Breast epithelium (tissue), 4 donors: ENCODE data around the gene KAT8. TPM values are rescaled to one million over a fixed set of nuclear protein-coding genes. Genes with fewer than 3 reads are reported as not detected.

ENCODE experiments used
- DNase-seq, 2 donors: peaks; one replicate each; pipeline ENCODE4 v3.0.0-alpha.2; 2019; ENCODE audit warnings: low spot score in 2 of 2
- H3K27ac ChIP-seq, 2 donors: fragments of 200-600 bp; sonication (generic) in 1 of 2; one replicate each; pipeline ENCODE4 v1.5.1; 2016 to 2019; ENCODE audit warnings: mild to moderate bottlenecking in 1 of 2
- H3K27me3 ChIP-seq, 2 donors: fragments of 200-600 bp; sonication (generic) in 1 of 2; one replicate each; pipeline versions ENCODE4 v1.5.1 to v1.6.0; 2017 to 2019; ENCODE audit warnings: control low read depth in 1 of 2, mild to moderate bottlenecking in 1 of 2
- H3K36me3 ChIP-seq: fragments of 200-600 bp; one replicate; pipeline ENCODE4 v1.5.1; 2019
- H3K4me1 ChIP-seq, 2 donors: fragments of 200-600 bp; sonication (generic); one replicate each; pipeline ENCODE4 v1.5.1; 2016 to 2019; ENCODE audit warnings: control low read depth in 1 of 2
- H3K4me3 ChIP-seq, 3 donors: fragments of 200-600 bp; sonication (generic); 1 replicate in 2 of 3; 2 replicates in 1 of 3; pipeline ENCODE4 v1.5.1; 2016 to 2019; ENCODE audit warnings: mild to moderate bottlenecking in 3 of 3, moderate library complexity in 2 of 3
- H3K9me3 ChIP-seq, 2 donors: fragments of 200-600 bp; sonication (generic) in 1 of 2; one replicate each; pipeline ENCODE4 v1.5.1; 2016 to 2019; ENCODE audit warnings: control low read depth in 1 of 2
- CTCF ChIP-seq, 3 donors: fragments of 450-650 bp; IDR thresholded peaks; one replicate each; pipeline ENCODE4 v1.5.1; 2016 to 2017; ENCODE audit warnings: antibody characterized with exemption in 3 of 3, mild to moderate bottlenecking in 3 of 3, moderate library complexity in 3 of 3
- POLR2A ChIP-seq: fragments of 450-650 bp; IDR thresholded peaks from one replicate; pipeline ENCODE4 v1.6.1; 2016; ENCODE audit warnings: antibody characterized with exemption, mild to moderate bottlenecking, moderate library complexity
- POLR2AphosphoS5 ChIP-seq, 3 donors: sonication (generic); formaldehyde crosslinking; IDR thresholded peaks; one replicate each; pipeline ENCODE4 v1.6.1; 2017; ENCODE audit warnings: antibody characterized with exemption in 3 of 3
- intact Hi-C: fragments of 100-400 bp; cut with DNase I; formaldehyde crosslinking; loops from one replicate; pipeline ENCODE4 v1.15.1; 2023; ENCODE audit warnings: low total_unique reads
- total RNA-seq, 3 donors: library from RNA; depleted of rRNA; stranded (reverse); fragments of >200 nt; gene quantifications; one replicate each; pipeline ENCODE4 v1.1.0, GENCODE V29; 2016

KAT8 gene
- total RNA-seq, 3 donors from 2014 or later, result 53.6 to 85.0 (median 67.8) TPM

GRCh38 chr16:31131416-31131815 is 14.0 kb downstream of the KAT8 start:
- H3K4me1 ChIP-seq, result peaks cover 4 to 58% of the 10 kb centered on the region in 2 donors

GRCh38 chr16:31131841-31132271 is 14.4 kb downstream of the KAT8 start:
- Histone ChIP-seq H3K27me3 (no peaks in the 10 kb centered on the region), H3K4me3 (no peak overlapping the region), H3K9me3 (no peaks in the 10 kb centered on the region), H3K36me3 (no peaks in the 10 kb centered on the region), H3K4me1 (peaks cover 4 to 58% of the 10 kb centered on the region in 2 donors), H3K27ac (peak overlapping the region; percentile 95)
- intact Hi-C loops, result no loop called here
- TF ChIP-seq CTCF (IDR thresholded peaks at IDR 0.05), result no peak
- no peak for TF ChIP-seq POLR2AphosphoS5 (IDR thresholded peaks at IDR 0.05)
- no peak for TF ChIP-seq POLR2A
- DNase-seq, result no peak

More at GRCh38 chr16:31131416-31131815, 14.0 kb downstream of the KAT8 start:
- Histone ChIP-seq H3K4me3 (no peak overlapping the region), H3K36me3 (no peaks in the 10 kb centered on the region), H3K27ac (peak overlapping the region; percentile 95), H3K27me3 (no peaks in the 10 kb centered on the region), H3K9me3 (no peaks in the 10 kb centered on the region)
- TF ChIP-seq CTCF (IDR thresholded peaks at IDR 0.05) (no peak), POLR2AphosphoS5 (IDR thresholded peaks at IDR 0.05) (no peak), POLR2A (no peak)
- intact Hi-C loops, result no loop called here
- DNase-seq, result no peak

GRCh38 chr16:31132303-31132979 is 15.0 kb downstream of the KAT8 start:
- Histone ChIP-seq H3K4me3 (no peak overlapping the region), H3K27me3 (no peaks in the 10 kb centered on the region), H3K9me3 (no peaks in the 10 kb centered on the region), H3K4me1 (peaks cover 4 to 54% of the 10 kb centered on the region in 2 donors), H3K36me3 (no peaks in the 10 kb centered on the region), H3K27ac (peak overlapping the region; percentile 95)
- no peak for DNase-seq
- intact Hi-C loops, result no loop called here
- TF ChIP-seq POLR2AphosphoS5 (IDR thresholded peaks at IDR 0.05) (no peak), POLR2A (no peak), CTCF (IDR thresholded peaks at IDR 0.05) (no peak)

- intact Hi-C loops, result no loop called here
- H3K27ac ChIP-seq, result peak overlapping the region; percentile 95
Measured at GRCh38 chr16:31133046-31133501, 15.6 kb downstream of the KAT8 start.

More at GRCh38 chr16:31133046-31133501, 15.6 kb downstream of the KAT8 start:
- Histone ChIP-seq H3K27me3 (no peaks in the 10 kb centered on the region), H3K9me3 (no peaks in the 10 kb centered on the region), H3K4me1 (peaks cover 4 to 50% of the 10 kb centered on the region in 2 donors), H3K36me3 (no peaks in the 10 kb centered on the region), H3K4me3 (peak overlapping the region in 1 of 3 donors; percentile 68)
- TF ChIP-seq POLR2A, result no peak
- no peak for TF ChIP-seq CTCF (IDR thresholded peaks at IDR 0.05)
- TF ChIP-seq POLR2AphosphoS5 (IDR thresholded peaks at IDR 0.05), result no peak
- DNase-seq, result no peak
